Adrenal gland (tissue), 5 donors: Measurements from ENCODE around the gene NNT.

Source experiments
- CTCF ChIP-seq, 6 experiments: fragments of 450-650 bp in 4 of 6; fragments of 200-600 bp in 2 of 6; sonication (generic) in 1 of 6; IDR thresholded peaks; 1 replicate in 5 of 6; 2 replicates in 1 of 6; pipeline versions ENCODE4 v1.5.1 to v1.8.0; 2016 to 2021; ENCODE audit warnings: antibody characterized with exemption in 6 of 6, mild to moderate bottlenecking in 2 of 6, moderate library complexity in 1 of 6
- POLR2A ChIP-seq, 2 donors: fragments of 450-650 bp; IDR thresholded peaks; one replicate each; pipeline ENCODE4 v1.6.1; 2017; ENCODE audit warnings: antibody characterized with exemption in 2 of 2, mild to moderate bottlenecking in 2 of 2, moderate library complexity in 1 of 2
- donor health status: DM: no; HTN: no; CAD: no.

GRCh38 chr5:43553381-43553780 is 49.6 kb upstream of the NNT start:
- no peak for TF ChIP-seq CTCF (IDR thresholded peaks at IDR 0.05)
- no peak for TF ChIP-seq POLR2A (IDR thresholded peaks at IDR 0.05)
